GM23338 (cell line): ENCODE measurements around the gene YPEL3. TPM values are rescaled to one million over a fixed set of nuclear protein-coding genes. Genes with fewer than 3 reads are reported as not detected.

Source experiments
- ATAC-seq: fragments of 200-7000 bp; cut with Tn5 transposase; 3 replicates; pipeline ENCODE4 v1.9.1; 2020
- DNase-seq: peaks from one replicate; pipeline ENCODE4 v3.0.0-alpha.2; 2015; ENCODE audit warnings: low spot score
- H2AFZ ChIP-seq: fragments of 200-600 bp; sonication (generic); 2 replicates; pipeline ENCODE4 v1.8.0; 2016; ENCODE audit warnings: antibody characterized with exemption, mild to moderate bottlenecking, moderate library complexity
- H3F3A ChIP-seq: fragments of 200-600 bp; sonication (generic); replicated peaks from 2 replicates; pipeline ENCODE4 v1.8.0; 2017; ENCODE audit warnings: antibody characterized with exemption, mixed run types, low read depth
- H3K27ac ChIP-seq: fragments of 200-600 bp; sonication (generic); 2 replicates; pipeline ENCODE4 v1.6.1; 2016; ENCODE audit warnings: low read depth
- H3K27me3 ChIP-seq: fragments of 200-600 bp; sonication (generic); 2 replicates; pipeline ENCODE4 v1.8.0; 2016; ENCODE audit warnings: mild to moderate bottlenecking, mixed run types, moderate library complexity; ENCODE audit not compliant: insufficient read depth
- H3K36me3 ChIP-seq: fragments of 200-600 bp; sonication (generic); 2 replicates; pipeline ENCODE4 v1.8.0; 2016; ENCODE audit warnings: mild to moderate bottlenecking; ENCODE audit not compliant: insufficient read depth
- H3K4me1 ChIP-seq: fragments of 200-600 bp; sonication (generic); 2 replicates; pipeline ENCODE4 v1.8.0; 2016; ENCODE audit warnings: mild to moderate bottlenecking, moderate library complexity; ENCODE audit not compliant: insufficient read depth
- H3K4me2 ChIP-seq: fragments of 200-600 bp; sonication (generic); 2 replicates; pipeline ENCODE4 v1.7.1; 2017; ENCODE audit warnings: mixed run types
- H3K4me3 ChIP-seq: fragments of 200-600 bp; sonication (generic); 2 replicates; pipeline ENCODE4 v1.6.1; 2016; ENCODE audit warnings: mixed run types
- H3K79me2 ChIP-seq: fragments of 200-600 bp; sonication (generic); replicated peaks from 2 replicates; pipeline ENCODE4 v1.8.0; 2017; ENCODE audit warnings: mild to moderate bottlenecking; ENCODE audit not compliant: insufficient read depth
- H3K9me2 ChIP-seq: fragments of 200-600 bp; sonication (generic); 2 replicates; pipeline ENCODE4 v1.8.0; 2017; ENCODE audit not compliant: insufficient read depth
- H4K20me1 ChIP-seq: fragments of 200-600 bp; sonication (generic); replicated peaks from 2 replicates; pipeline ENCODE4 v1.8.0; 2017; ENCODE audit warnings: mild to moderate bottlenecking; ENCODE audit not compliant: insufficient read depth
- H3K27ac Mint-ChIP-seq: 2 replicates; pipeline ENCODE4 v1.8.0; 2020; ENCODE audit warnings: inconsistent platforms, mild to moderate bottlenecking, moderate library complexity, mixed read lengths
- H3K27me3 Mint-ChIP-seq: 3 replicates; pipeline ENCODE4 v1.8.0; 2022; ENCODE audit warnings: low read depth, mild to moderate bottlenecking, moderate library complexity, mixed read lengths, inconsistent platforms; ENCODE audit not compliant: insufficient read depth, poor library complexity
- H3K36me3 Mint-ChIP-seq: 3 replicates; pipeline ENCODE4 v1.8.0; 2021; ENCODE audit warnings: low read depth, mild to moderate bottlenecking, inconsistent platforms, moderate library complexity, mixed read lengths
- H3K4me1 Mint-ChIP-seq: 3 replicates; pipeline ENCODE4 v1.8.0; 2020; ENCODE audit warnings: mild to moderate bottlenecking, inconsistent platforms, mixed read lengths
- H3K4me3 Mint-ChIP-seq: 3 replicates; pipeline ENCODE4 v1.8.0; 2021; ENCODE audit warnings: moderate library complexity, mild to moderate bottlenecking, inconsistent platforms, mixed read lengths
- H3K9me3 Mint-ChIP-seq: 3 replicates; pipeline ENCODE4 v1.8.0; 2020; ENCODE audit warnings: moderate library complexity, mild to moderate bottlenecking, inconsistent platforms, mixed read lengths
- CREB1 ChIP-seq: fragments of 250-450 bp; sonication (Bioruptor Pico); IDR thresholded peaks from 2 replicates; pipeline ENCODE4 v1.5.0; 2020; ENCODE audit warnings: low read depth, mild to moderate bottlenecking, moderate library complexity
- EZH2 ChIP-seq: fragments of 200-600 bp; sonication (generic); IDR thresholded peaks from one replicate; pipeline ENCODE4 v1.8.0; 2017; ENCODE audit warnings: antibody characterized with exemption, mild to moderate bottlenecking, low read depth; ENCODE audit not compliant: unreplicated experiment
- EZH2phosphoT487 ChIP-seq: fragments of 200-600 bp; sonication (generic); IDR thresholded peaks from one replicate; pipeline ENCODE4 v1.8.1; 2018; ENCODE audit warnings: antibody characterized with exemption; ENCODE audit not compliant: unreplicated experiment
- JUNB ChIP-seq: IDR thresholded peaks from one replicate; pipeline ENCODE4 v1.6.1; 2016; ENCODE audit warnings: antibody characterized with exemption; ENCODE audit not compliant: unreplicated experiment
- NANOG ChIP-seq: IDR thresholded peaks from 2 replicates; pipeline ENCODE4 v1.6.1; 2016; ENCODE audit warnings: antibody characterized with exemption, borderline replicate concordance
- POLR2AphosphoS5 ChIP-seq: IDR thresholded peaks from 2 replicates; pipeline ENCODE4 v1.6.1; 2016; ENCODE audit warnings: antibody characterized with exemption, low read depth
- STAT1 ChIP-seq: IDR thresholded peaks from one replicate; pipeline ENCODE4 v1.6.1; 2016; ENCODE audit warnings: antibody characterized with exemption; ENCODE audit not compliant: unreplicated experiment
- ZNF114 ChIP-seq: fragments of 250-450 bp; sonication (Bioruptor Pico); IDR thresholded peaks from 2 replicates; pipeline ENCODE4 v1.5.0; 2020; ENCODE audit warnings: mild to moderate bottlenecking, moderate library complexity
- ZNF331 ChIP-seq: fragments of 250-450 bp; sonication (Bioruptor Pico); IDR thresholded peaks from 2 replicates; pipeline ENCODE4 v1.5.0; 2020; ENCODE audit warnings: low read depth, mild to moderate bottlenecking, moderate library complexity
- polyA plus RNA-seq: library from polyadenylated mRNA; unstranded; fragments of >200 nt; fragmentation: Nextera tagmentation; extraction: Ambion mirVana; gene quantifications from 2 replicates; pipeline ENCODE4 v1.2.1, GENCODE V29; 2016
- total RNA-seq: library from RNA; depleted of rRNA; stranded (reverse); fragments of >200 nt; shearing (Covaris generic); gene quantifications from 2 replicates; pipeline ENCODE4 v1.2.3, GENCODE V29; 2014
- TF ChIP-seq, protein P1 (sequence below), 2 experiments: fragments of 200-600 bp in 1 of 2; sonication (generic) in 1 of 2; conservative IDR thresholded peaks; 2 replicates each; pipeline versions ENCODE4 v1.5.1 to v1.6.1; 2016 to 2017; ENCODE audit warnings: antibody characterized with exemption in 2 of 2, low read depth in 2 of 2, mild to moderate bottlenecking in 2 of 2, moderate library complexity in 1 of 2
- TF ChIP-seq, protein P2 (sequence below): IDR thresholded peaks from one replicate; pipeline ENCODE4 v1.6.1; 2018; ENCODE audit warnings: antibody characterized with exemption; ENCODE audit not compliant: unreplicated experiment
- TF ChIP-seq, protein P3 (sequence below): fragments of 250-450 bp; sonication (Bioruptor Pico); IDR thresholded peaks from 2 replicates; pipeline ENCODE4 v1.5.0; 2020; ENCODE audit warnings: mild to moderate bottlenecking, moderate library complexity
- TF ChIP-seq, protein P4 (sequence below): IDR thresholded peaks from 2 replicates; pipeline ENCODE4 v1.6.1; 2016; ENCODE audit warnings: antibody characterized with exemption

YPEL3 gene
- total and polyA plus RNA-seq, 2 experiments from 2014 or later, result 27.8 to 86.1 TPM

DNA sequence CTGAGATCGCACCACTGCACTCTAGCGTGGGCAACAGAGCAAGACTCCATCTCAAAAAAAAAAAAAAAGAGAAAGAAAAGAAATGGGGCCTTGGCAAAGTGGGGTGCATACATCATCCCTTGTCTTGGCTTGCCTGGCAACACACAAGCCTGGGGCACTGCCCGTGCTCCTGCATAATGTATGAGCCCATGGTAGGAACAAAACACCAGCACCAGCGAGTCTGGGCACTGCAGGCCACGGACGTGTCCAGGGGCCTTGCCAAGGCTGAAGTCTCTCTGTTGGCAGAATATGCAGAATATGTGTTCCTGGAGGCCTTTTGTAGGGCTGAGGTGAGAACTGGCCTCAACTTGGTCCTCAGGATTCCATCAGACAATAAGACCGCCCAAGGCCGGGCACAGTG is 46.1 kb downstream of the YPEL3 start:
- no peak for TF ChIP-seq EZH2phosphoT487
- TF ChIP-seq POLR2AphosphoS5, result no peak
- no peak for TF ChIP-seq CREB1 (CRISPR knock-in tag)
- TF ChIP-seq, protein P1, sequence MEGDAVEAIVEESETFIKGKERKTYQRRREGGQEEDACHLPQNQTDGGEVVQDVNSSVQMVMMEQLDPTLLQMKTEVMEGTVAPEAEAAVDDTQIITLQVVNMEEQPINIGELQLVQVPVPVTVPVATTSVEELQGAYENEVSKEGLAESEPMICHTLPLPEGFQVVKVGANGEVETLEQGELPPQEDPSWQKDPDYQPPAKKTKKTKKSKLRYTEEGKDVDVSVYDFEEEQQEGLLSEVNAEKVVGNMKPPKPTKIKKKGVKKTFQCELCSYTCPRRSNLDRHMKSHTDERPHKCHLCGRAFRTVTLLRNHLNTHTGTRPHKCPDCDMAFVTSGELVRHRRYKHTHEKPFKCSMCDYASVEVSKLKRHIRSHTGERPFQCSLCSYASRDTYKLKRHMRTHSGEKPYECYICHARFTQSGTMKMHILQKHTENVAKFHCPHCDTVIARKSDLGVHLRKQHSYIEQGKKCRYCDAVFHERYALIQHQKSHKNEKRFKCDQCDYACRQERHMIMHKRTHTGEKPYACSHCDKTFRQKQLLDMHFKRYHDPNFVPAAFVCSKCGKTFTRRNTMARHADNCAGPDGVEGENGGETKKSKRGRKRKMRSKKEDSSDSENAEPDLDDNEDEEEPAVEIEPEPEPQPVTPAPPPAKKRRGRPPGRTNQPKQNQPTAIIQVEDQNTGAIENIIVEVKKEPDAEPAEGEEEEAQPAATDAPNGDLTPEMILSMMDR (conservative IDR thresholded peaks at IDR 0.05; ENCODE audit: low read depth in 2 of 2), result no peak
- TF ChIP-seq EZH2, result no peak
- TF ChIP-seq, protein P2, sequence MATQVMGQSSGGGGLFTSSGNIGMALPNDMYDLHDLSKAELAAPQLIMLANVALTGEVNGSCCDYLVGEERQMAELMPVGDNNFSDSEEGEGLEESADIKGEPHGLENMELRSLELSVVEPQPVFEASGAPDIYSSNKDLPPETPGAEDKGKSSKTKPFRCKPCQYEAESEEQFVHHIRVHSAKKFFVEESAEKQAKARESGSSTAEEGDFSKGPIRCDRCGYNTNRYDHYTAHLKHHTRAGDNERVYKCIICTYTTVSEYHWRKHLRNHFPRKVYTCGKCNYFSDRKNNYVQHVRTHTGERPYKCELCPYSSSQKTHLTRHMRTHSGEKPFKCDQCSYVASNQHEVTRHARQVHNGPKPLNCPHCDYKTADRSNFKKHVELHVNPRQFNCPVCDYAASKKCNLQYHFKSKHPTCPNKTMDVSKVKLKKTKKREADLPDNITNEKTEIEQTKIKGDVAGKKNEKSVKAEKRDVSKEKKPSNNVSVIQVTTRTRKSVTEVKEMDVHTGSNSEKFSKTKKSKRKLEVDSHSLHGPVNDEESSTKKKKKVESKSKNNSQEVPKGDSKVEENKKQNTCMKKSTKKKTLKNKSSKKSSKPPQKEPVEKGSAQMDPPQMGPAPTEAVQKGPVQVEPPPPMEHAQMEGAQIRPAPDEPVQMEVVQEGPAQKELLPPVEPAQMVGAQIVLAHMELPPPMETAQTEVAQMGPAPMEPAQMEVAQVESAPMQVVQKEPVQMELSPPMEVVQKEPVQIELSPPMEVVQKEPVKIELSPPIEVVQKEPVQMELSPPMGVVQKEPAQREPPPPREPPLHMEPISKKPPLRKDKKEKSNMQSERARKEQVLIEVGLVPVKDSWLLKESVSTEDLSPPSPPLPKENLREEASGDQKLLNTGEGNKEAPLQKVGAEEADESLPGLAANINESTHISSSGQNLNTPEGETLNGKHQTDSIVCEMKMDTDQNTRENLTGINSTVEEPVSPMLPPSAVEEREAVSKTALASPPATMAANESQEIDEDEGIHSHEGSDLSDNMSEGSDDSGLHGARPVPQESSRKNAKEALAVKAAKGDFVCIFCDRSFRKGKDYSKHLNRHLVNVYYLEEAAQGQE, result no peak
- TF ChIP-seq ZNF331 (CRISPR knock-in tag), result no peak
- no peak for TF ChIP-seq NANOG
- TF ChIP-seq, protein P3, sequence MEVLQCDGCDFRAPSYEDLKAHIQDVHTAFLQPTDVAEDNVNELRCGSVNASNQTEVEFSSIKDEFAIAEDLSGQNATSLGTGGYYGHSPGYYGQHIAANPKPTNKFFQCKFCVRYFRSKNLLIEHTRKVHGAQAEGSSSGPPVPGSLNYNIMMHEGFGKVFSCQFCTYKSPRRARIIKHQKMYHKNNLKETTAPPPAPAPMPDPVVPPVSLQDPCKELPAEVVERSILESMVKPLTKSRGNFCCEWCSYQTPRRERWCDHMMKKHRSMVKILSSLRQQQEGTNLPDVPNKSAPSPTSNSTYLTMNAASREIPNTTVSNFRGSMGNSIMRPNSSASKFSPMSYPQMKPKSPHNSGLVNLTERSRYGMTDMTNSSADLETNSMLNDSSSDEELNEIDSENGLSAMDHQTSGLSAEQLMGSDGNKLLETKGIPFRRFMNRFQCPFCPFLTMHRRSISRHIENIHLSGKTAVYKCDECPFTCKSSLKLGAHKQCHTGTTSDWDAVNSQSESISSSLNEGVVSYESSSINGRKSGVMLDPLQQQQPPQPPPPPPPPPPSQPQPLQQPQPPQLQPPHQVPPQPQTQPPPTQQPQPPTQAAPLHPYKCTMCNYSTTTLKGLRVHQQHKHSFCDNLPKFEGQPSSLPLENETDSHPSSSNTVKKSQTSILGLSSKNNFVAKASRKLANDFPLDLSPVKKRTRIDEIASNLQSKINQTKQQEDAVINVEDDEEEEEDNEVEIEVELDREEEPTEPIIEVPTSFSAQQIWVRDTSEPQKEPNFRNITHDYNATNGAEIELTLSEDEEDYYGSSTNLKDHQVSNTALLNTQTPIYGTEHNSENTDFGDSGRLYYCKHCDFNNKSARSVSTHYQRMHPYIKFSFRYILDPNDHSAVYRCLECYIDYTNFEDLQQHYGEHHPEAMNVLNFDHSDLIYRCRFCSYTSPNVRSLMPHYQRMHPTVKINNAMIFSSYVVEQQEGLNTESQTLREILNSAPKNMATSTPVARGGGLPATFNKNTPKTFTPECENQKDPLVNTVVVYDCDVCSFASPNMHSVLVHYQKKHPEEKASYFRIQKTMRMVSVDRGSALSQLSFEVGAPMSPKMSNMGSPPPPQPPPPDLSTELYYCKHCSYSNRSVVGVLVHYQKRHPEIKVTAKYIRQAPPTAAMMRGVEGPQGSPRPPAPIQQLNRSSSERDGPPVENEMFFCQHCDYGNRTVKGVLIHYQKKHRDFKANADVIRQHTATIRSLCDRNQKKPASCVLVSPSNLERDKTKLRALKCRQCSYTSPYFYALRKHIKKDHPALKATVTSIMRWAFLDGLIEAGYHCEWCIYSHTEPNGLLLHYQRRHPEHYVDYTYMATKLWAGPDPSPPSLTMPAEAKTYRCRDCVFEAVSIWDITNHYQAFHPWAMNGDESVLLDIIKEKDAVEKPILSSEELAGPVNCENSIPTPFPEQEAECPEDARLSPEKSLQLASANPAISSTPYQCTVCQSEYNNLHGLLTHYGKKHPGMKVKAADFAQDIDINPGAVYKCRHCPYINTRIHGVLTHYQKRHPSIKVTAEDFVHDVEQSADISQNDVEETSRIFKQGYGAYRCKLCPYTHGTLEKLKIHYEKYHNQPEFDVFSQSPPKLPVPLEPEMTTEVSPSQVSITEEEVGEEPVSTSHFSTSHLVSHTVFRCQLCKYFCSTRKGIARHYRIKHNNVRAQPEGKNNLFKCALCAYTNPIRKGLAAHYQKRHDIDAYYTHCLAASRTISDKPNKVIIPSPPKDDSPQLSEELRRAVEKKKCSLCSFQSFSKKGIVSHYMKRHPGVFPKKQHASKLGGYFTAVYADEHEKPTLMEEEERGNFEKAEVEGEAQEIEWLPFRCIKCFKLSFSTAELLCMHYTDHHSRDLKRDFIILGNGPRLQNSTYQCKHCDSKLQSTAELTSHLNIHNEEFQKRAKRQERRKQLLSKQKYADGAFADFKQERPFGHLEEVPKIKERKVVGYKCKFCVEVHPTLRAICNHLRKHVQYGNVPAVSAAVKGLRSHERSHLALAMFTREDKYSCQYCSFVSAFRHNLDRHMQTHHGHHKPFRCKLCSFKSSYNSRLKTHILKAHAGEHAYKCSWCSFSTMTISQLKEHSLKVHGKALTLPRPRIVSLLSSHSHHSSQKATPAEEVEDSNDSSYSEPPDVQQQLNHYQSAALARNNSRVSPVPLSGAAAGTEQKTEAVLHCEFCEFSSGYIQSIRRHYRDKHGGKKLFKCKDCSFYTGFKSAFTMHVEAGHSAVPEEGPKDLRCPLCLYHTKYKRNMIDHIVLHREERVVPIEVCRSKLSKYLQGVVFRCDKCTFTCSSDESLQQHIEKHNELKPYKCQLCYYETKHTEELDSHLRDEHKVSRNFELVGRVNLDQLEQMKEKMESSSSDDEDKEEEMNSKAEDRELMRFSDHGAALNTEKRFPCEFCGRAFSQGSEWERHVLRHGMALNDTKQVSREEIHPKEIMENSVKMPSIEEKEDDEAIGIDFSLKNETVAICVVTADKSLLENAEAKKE (CRISPR knock-in tag), result no peak
- no peak for TF ChIP-seq JUNB
- no peak for TF ChIP-seq ZNF114
- TF ChIP-seq STAT1, result no peak
- TF ChIP-seq, protein P4, sequence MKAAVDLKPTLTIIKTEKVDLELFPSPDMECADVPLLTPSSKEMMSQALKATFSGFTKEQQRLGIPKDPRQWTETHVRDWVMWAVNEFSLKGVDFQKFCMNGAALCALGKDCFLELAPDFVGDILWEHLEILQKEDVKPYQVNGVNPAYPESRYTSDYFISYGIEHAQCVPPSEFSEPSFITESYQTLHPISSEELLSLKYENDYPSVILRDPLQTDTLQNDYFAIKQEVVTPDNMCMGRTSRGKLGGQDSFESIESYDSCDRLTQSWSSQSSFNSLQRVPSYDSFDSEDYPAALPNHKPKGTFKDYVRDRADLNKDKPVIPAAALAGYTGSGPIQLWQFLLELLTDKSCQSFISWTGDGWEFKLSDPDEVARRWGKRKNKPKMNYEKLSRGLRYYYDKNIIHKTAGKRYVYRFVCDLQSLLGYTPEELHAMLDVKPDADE, result no peak
- H3K27me3 Mint-ChIP-seq, result peaks cover 17% of the 10 kb centered on the region
- Histone ChIP-seq H3K79me2 (no peaks in the 10 kb centered on the region), H4K20me1 (no peaks in the 10 kb centered on the region), H3K4me3 (no peak overlapping the region), H3K27me3 (0 out of 2 replicates have a peak, but pooled peaks cover 6% of the 10 kb centered on the region), H3K36me3 (no peaks in the 10 kb centered on the region), H3K4me1 (peaks cover 6% of the 10 kb centered on the region; the same call in 1 of the 2 replicates), H3K27ac (no peak overlapping the region), H2AFZ (no peak overlapping the region), H3K4me2 (no peak overlapping the region), H3K9me2 (no peaks in the 10 kb centered on the region), H3F3A (peaks cover 4% of the 10 kb centered on the region)
- H3K27ac Mint-ChIP-seq, result no peak overlapping the region
- DNase-seq (no peak), ATAC-seq (no peak)
- no peaks in the 10 kb centered on the region; the same call in 2 of the 3 replicates for H3K9me3 Mint-ChIP-seq
- H3K4me1 Mint-ChIP-seq, result peaks cover 10% of the 10 kb centered on the region
- no peak overlapping the region for H3K4me3 Mint-ChIP-seq
- no peaks in the 10 kb centered on the region for H3K36me3 Mint-ChIP-seq
